GM19455 (cell line): ENCODE results near the gene STK33.

Source experiments
- ATAC-seq: cut with Tn5 transposase; IDR thresholded peaks from one replicate; pipeline ENCODE4 v1.9.1; 2021; ENCODE audit not compliant: unreplicated experiment

The STK33 gene

GRCh38 chr11:8593935-8594909 lies at the start of gene STK33:
TSS of gene STK33 (minus strand) at chr11:8594228. CDS start at chr11:8474905, 119,323 bp downstream.
- peak; percentile 93 for ATAC-seq

DNA sequence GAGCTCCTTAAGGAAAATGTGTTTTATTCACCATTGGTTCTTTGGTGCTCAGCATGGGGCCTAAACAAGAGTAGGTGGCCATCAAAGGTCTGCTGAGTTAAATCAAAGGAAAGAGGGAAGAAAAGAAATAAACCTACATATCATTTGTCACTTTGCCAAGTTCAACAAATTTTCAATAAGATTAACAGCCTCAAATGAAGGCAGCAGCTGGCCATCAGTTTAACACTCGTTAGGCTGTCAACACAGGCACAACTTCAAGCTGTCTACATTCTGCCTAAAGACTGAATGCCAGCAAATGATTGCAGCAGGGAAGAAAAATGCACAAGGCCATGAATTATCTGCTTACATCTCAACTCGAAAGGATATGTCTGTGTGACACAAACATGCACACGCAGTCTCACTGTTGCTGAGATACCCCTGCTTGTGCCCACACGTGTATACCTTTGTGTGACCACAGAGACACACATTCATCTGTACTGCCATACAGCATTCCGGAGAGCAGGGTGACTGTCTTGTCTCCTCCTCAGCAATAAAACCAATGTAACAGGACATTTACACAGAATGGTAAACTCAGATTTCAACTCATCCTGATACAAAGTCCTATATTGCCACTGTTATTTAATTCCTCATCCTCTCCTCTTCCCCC lies 48.3 kb upstream of the STK33 start:
- ATAC-seq: no peak

DNA sequence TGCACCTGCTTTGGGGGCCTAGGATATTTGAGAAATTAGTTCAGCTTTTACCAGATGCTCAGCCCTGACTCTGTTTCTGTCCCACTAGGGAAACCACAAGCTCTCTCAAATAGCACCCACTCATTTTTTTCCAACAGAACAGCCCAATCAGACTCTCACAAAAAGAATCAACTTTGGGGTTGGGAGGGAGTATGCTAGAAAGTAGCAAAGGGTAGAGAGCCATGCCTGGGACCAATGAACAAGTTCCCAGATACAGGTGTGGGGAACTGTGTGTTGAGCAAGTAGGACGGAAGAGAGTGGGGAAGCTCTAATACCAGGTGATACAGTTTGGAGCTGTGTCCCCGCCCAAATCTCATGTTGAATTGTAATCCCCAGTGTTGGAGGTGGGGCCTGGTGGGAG lies 47.3 kb upstream of the STK33 start:
- ATAC-seq: no peak

DNA sequence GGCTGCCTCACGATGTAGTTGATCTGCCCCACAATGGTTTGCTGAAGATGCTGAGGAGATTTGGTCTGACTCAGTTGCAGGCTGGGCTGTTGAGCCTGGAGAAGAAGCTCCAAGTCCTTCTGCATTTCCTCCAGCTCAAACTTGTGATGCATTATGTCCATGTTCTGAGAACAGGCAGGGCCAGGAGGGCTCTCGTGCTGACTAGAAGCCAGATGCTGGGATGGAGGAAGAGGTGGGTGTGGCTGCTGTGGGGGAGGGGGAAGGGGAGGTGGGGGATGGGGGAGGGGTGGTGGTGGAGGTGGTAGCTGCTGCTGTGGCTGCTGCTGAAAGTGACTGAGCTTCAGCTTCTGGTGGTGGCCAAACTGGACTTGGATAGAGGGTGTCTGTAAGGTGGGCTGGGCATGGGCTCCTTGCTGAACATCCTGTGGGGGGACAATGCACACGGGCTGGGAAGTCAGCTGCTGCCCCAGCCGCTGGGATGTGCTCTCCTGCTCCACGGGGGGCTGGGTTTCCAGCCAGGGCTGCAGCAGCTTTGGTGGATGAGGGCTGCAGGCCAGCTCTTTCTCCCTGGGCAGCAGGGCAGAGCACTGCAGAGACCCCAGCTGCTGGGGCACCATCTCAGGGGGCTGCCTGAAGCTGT lies 46.4 kb upstream of the STK33 start:
- no peak for ATAC-seq

DNA sequence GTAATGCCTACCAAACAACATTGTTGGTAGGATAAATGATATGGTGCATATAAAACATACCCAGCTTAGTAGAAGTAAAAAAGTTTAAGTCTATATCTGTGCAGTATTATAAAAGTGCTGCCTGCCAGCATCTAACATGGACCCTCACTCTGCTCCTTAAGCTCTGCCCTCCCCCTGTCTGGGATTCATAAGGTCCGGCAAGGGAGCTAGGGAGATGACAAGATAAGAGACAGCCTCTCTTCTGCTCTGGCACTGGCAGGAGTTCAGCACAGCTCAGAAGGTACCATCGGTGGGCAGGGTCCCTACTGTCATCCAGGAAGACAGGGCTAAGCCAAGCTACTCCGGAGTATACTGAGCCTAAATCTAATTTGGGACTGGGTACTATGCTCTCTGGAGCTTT lies 45.6 kb upstream of the STK33 start:
- ATAC-seq: no peak

GRCh38 chr11:8638300-8638699 lies 44.3 kb upstream of the STK33 start:
- ATAC-seq: no peak

GRCh38 chr11:8636127-8636526 lies 42.1 kb upstream of the STK33 start:
- no peak for ATAC-seq

GRCh38 chr11:8634498-8634897 lies 40.5 kb upstream of the STK33 start:
- ATAC-seq: no peak

DNA sequence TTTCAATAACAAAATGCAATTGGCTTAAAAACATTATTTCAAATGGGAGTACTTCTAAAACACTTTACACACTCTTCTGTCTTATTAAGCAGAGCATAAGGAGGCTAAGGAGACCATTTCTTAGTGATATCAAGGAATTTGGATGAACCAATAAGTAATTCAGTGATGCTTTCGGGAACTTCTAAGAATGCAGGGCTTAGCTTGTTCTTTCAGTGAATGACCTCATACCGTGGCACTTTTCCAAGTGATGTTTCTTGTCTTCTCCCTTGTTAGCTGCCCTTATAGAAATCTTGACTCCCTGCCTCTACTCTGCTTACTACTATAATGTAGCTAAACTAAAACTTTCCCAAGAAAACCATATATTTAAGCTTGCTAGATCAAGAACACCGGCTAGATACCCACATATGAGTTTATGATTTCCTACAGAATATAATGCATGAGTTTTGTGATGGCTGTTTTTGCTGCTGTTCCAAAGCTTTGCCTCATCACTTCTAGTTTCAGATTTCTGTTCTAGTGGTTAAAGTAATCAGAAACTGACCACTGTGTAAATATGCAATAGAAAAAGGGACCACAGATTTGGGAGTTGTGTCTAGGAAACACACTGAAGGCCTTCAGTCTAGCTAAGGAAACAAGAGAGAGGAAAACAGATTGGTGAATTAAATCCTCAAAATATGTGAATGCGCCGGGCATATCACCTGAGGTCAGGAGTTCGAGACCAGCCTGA lies 37.5 kb upstream of the STK33 start:
- ATAC-seq: no peak

- no peak for ATAC-seq
Measured at GRCh38 chr11:8624698-8625097, 30.7 kb upstream of the STK33 start.

DNA sequence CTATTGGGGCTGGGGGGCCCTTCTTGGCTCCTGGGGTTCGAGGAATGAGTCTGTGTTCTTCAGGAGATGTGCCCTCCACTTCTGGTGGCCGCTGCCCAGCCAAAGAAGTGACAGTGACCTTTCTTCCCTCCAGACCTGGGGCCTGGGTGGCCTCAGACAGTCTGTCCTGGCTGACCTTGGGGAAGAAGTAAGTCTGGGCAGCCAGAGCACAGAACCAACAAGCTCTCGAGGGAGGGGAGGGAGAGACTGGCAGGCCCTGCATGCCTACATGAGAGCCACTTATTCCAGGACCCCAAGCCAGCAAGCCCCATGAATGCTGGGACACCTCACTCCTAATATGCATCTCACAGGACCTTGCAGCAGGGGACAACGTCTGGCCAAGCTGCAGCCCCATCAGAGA lies 27.1 kb upstream of the STK33 start:
- ATAC-seq: no peak

DNA sequence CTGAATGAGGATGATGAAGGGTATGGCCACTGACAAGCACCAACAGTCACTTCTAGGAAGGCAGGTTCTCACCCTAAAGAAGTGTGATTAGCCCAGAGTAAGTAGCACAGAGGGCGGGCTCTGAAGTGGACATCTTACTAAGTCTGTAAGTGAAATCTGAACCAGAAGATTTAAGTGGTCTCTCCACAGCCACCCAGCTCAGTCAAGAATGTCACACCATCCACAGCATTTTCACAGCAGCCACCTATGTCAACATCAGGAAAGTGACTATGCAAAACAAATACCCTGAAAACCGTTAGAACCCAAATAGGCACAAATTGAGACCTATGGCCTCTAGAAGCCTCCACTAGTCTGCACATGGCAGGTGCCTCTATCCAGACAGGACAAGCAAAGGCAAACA lies 23.0 kb upstream of the STK33 start:
- ATAC-seq: no peak

- no peak for ATAC-seq
Measured at GRCh38 chr11:8615291-8616032, 21.4 kb upstream of the STK33 start.

GRCh38 chr11:8614497-8614896 lies 20.5 kb upstream of the STK33 start:
- no peak for ATAC-seq

- no peak for ATAC-seq
Measured at GRCh38 chr11:8613036-8613435, 19.0 kb upstream of the STK33 start.

DNA sequence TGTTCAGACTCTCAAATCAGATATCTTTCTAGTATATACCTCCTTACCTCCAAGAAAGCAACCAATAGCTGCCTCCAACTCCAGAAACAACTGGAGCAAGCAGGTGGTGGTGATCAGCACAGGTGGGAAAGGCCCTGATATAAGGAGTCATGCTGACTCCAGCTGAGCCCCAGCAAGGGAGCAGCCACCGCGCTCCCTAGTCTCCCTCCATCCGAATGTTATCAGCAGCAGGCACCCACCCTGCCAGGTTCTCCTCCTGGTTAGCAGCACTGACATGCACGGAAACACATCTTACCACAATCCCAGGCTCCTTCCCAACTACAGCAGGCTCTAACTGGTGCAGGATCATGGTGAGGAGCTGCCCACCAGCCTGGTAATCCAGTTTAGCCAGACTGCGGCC lies 18.5 kb upstream of the STK33 start:
- ATAC-seq: no peak

DNA sequence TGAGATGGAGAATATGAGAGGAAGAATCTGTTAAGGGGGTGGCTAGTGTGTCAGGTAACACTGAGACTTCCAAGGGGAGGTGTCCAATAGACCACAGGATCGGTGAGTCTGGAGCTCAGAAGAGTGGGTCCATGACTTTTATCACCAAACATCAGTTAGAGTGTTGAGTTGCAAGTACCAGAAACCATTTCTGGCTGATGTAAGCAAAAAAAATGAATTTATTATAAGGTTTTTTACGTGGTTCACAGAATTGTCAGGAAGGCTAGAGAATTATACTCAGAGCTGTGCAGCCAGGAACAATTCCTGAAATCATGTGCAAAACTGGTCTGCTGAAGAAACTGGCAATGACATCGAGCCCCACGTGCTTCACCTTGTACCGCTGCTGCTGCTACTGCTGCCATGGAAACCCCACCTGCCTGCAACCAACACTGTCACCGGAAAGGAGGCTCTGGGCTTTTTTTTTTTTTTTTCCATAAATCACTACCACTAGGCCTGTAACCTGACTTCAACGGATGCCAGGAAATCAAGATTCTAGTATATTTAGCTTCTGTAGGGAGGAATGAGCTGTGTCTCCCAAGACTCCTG lies 16.6 kb upstream of the STK33 start:
- ATAC-seq: no peak

DNA sequence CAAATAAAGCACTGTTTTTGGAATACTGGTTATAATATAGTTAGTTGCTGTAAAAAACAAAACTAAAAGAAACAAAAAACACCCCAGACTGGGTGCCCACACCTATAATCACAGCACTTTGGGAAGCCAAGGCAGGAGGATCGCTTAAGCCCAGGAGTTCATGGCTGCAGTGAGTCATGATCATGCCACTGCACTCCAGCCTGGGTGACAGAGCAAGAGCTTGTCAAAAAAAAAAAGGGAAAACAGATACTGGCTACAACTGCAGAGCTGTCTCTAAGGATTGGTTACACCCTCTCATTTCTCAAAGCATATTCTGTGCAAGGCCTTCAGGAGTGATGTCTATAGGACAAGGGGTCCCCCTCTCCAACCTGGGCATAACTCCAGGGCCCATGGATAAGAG lies 14.6 kb upstream of the STK33 start:
- ATAC-seq: no peak

DNA sequence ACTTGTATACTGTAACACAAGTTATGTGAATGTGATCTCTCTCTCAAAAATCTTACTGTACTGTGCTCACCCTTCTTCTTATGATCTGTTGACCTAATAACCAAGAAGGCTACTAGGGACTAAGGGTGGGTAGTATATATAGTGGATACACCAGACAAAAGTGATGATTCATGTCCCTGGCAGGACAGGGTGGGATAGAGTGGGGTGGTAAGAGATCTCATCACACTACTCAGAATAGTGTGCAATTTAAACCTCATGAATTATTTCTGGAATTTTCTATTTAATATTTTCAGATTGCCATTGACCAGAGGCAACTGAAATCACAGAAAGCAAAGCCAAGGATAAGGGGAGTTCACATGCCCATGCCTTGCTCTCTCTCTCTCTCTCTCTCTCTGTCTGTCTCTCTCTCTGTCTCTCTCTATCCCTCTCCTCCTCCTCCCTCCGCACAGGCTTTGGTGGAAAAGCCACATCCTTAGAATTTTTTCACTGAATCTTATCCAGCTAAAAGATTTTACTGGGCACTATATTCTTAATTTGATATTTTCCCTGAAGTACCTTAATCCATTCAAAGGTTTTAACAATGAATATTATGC lies 12.0 kb upstream of the STK33 start:
- ATAC-seq: no peak
